H9 (cell line): Measurements from ENCODE around the gene DEPDC5. TPM values are rescaled to one million over a fixed set of nuclear protein-coding genes. Genes with fewer than 3 reads are reported as not detected.

Experiments
- DNase-seq: peaks from one replicate; pipeline ENCODE4 v3.0.0-alpha.2; 2017
- H2AFZ ChIP-seq: one replicate; pipeline ENCODE4 v1.6.1; 2013; ENCODE audit warnings: mild to moderate bottlenecking, low read length, control low read depth, moderate library complexity
- H2AK5ac ChIP-seq: 2 replicates; pipeline ENCODE4 v1.6.1; 2013; ENCODE audit warnings: low read length, control low read depth, mixed read lengths; ENCODE audit not compliant: insufficient read length
- H2BK120ac ChIP-seq: one replicate; pipeline ENCODE4 v1.6.1; 2013; ENCODE audit warnings: low read depth, mild to moderate bottlenecking, low read length, control low read depth, inconsistent platforms; ENCODE audit not compliant: poor library complexity, severe bottlenecking
- H2BK12ac ChIP-seq: 2 replicates; pipeline ENCODE4 v1.6.1; 2013; ENCODE audit warnings: low read length, control low read depth, mixed read lengths, low read depth; ENCODE audit not compliant: insufficient read length
- H2BK15ac ChIP-seq: 2 replicates; pipeline ENCODE4 v1.6.1; 2013; ENCODE audit warnings: low read depth, low read length, control low read depth
- H2BK20ac ChIP-seq: one replicate; pipeline ENCODE4 v1.6.1; 2013; ENCODE audit warnings: low read depth, mild to moderate bottlenecking, low read length, control low read depth, inconsistent platforms; ENCODE audit not compliant: poor library complexity, severe bottlenecking
- H2BK5ac ChIP-seq: 2 replicates; pipeline ENCODE4 v1.6.1; 2013; ENCODE audit warnings: low read length, control low read depth, mixed read lengths; ENCODE audit not compliant: insufficient read length
- H3K14ac ChIP-seq: 2 replicates; pipeline ENCODE4 v1.6.1; 2013; ENCODE audit warnings: low read length, control low read depth; ENCODE audit not compliant: insufficient read depth
- H3K18ac ChIP-seq: 2 replicates; pipeline ENCODE4 v1.6.1; 2013; ENCODE audit warnings: low read depth, mild to moderate bottlenecking, mixed read lengths, low read length, control low read depth; ENCODE audit not compliant: insufficient read length
- H3K23ac ChIP-seq: 2 replicates; pipeline ENCODE4 v1.6.1; 2013; ENCODE audit warnings: low read length, control low read depth, mixed read lengths, low read depth; ENCODE audit not compliant: insufficient read length
- H3K23me2 ChIP-seq: 2 replicates; pipeline ENCODE4 v1.6.1; 2013; ENCODE audit warnings: low read depth, mild to moderate bottlenecking, mixed read lengths, low read length, control low read depth; ENCODE audit not compliant: insufficient read length, poor library complexity, severe bottlenecking
- H3K27ac ChIP-seq: 2 replicates; pipeline ENCODE4 v1.5.1; 2013; ENCODE audit warnings: low read length, control low read depth, mixed read lengths, low read depth; ENCODE audit not compliant: insufficient read length
- H3K27me3 ChIP-seq: 2 replicates; pipeline ENCODE4 v1.6.1; 2013; ENCODE audit warnings: low read length, control low read depth, inconsistent platforms; ENCODE audit not compliant: insufficient read depth
- H3K4ac ChIP-seq: 2 replicates; pipeline ENCODE4 v1.6.1; 2013; ENCODE audit warnings: low read depth, mild to moderate bottlenecking, control low read depth, inconsistent platforms, low read length, moderate library complexity
- H3K4me1 ChIP-seq: 2 replicates; pipeline ENCODE4 v1.6.1; 2013; ENCODE audit warnings: low read length, control low read depth, inconsistent platforms; ENCODE audit not compliant: insufficient read depth
- H3K4me2 ChIP-seq: 2 replicates; pipeline ENCODE4 v1.6.1; 2013; ENCODE audit warnings: low read length, control low read depth, mixed read lengths; ENCODE audit not compliant: insufficient read length, insufficient read depth
- H3K56ac ChIP-seq: 2 replicates; pipeline ENCODE4 v1.6.1; 2013; ENCODE audit warnings: low read depth, mild to moderate bottlenecking, mixed read lengths, low read length, control low read depth; ENCODE audit not compliant: insufficient read length
- H3K79me1 ChIP-seq: 2 replicates; pipeline ENCODE4 v1.6.1; 2013; ENCODE audit warnings: low read depth, mild to moderate bottlenecking, moderate library complexity, low read length, control low read depth, inconsistent platforms; ENCODE audit not compliant: insufficient read depth, poor library complexity, severe bottlenecking
- H3K79me2 ChIP-seq: 2 replicates; pipeline ENCODE4 v1.6.1; 2013; ENCODE audit warnings: low read length, control low read depth, inconsistent platforms; ENCODE audit not compliant: insufficient read depth
- H3K9ac ChIP-seq: 2 replicates; pipeline ENCODE4 v1.6.1; 2013; ENCODE audit warnings: low read length, control low read depth, mixed read lengths; ENCODE audit not compliant: insufficient read length; ENCODE audit errors: extremely low read depth
- H3K9me3 ChIP-seq: one replicate; pipeline ENCODE4 v1.6.1; 2013; ENCODE audit warnings: low read depth, low read length, inconsistent platforms; ENCODE audit not compliant: control insufficient read depth
- H3T11ph ChIP-seq: one replicate; pipeline ENCODE4 v1.6.1; 2013; ENCODE audit warnings: mild to moderate bottlenecking, low read length, control low read depth, inconsistent platforms
- H4K20me1 ChIP-seq: one replicate; pipeline ENCODE4 v1.6.1; 2013; ENCODE audit not compliant: control insufficient read depth, insufficient read length, insufficient read depth
- H4K5ac ChIP-seq: 2 replicates; pipeline ENCODE4 v1.6.1; 2013; ENCODE audit warnings: low read depth, mild to moderate bottlenecking, mixed read lengths, low read length, control low read depth; ENCODE audit not compliant: insufficient read length
- H4K8ac ChIP-seq: replicated peaks from 2 replicates; pipeline ENCODE4 v1.6.1; 2013; ENCODE audit warnings: low read length, control low read depth, mixed read lengths, low read depth; ENCODE audit not compliant: insufficient read length
- H4K91ac ChIP-seq: 2 replicates; pipeline ENCODE4 v1.6.1; 2013; ENCODE audit warnings: low read depth, mild to moderate bottlenecking, moderate library complexity, mixed read lengths, low read length, control low read depth; ENCODE audit not compliant: insufficient read length
- H3K27ac Mint-ChIP-seq, 3 experiments: 2 replicates in 2 of 3; 3 replicates in 1 of 3; pipeline ENCODE4 v1.8.0; 2020 to 2021; ENCODE audit warnings: mixed read lengths in 3 of 3, mild to moderate bottlenecking in 1 of 3, moderate library complexity in 1 of 3
- H3K27me3 Mint-ChIP-seq: 2 replicates; pipeline ENCODE4 v1.8.0; 2021; ENCODE audit warnings: low read depth, mild to moderate bottlenecking, moderate library complexity, mixed read lengths
- H3K36me3 Mint-ChIP-seq, 3 experiments: 2 replicates in 2 of 3; 3 replicates in 1 of 3; pipeline ENCODE4 v1.8.0; 2020 to 2021; ENCODE audit warnings: low read depth in 3 of 3, mixed read lengths in 3 of 3; ENCODE audit not compliant: insufficient read depth in 1 of 3
- H3K4me1 Mint-ChIP-seq, 2 experiments: 2 replicates each; pipeline ENCODE4 v1.8.0; 2020; ENCODE audit warnings: mixed read lengths in 2 of 2
- H3K4me3 Mint-ChIP-seq, 2 experiments: 2 replicates in 1 of 2; 3 replicates in 1 of 2; pipeline ENCODE4 v1.8.0; 2020 to 2021; ENCODE audit warnings: mild to moderate bottlenecking in 2 of 2, mixed read lengths in 2 of 2, moderate library complexity in 1 of 2
- H3K9me3 Mint-ChIP-seq, 2 experiments: 2 replicates in 1 of 2; 3 replicates in 1 of 2; pipeline ENCODE4 v1.8.0; 2020; ENCODE audit warnings: mild to moderate bottlenecking in 2 of 2, mixed read lengths in 2 of 2, moderate library complexity in 1 of 2
- CTCF ChIP-seq: fragments of 200-600 bp; sonication (generic); conservative IDR thresholded peaks from 3 replicates; pipeline ENCODE4 v1.8.0; 2021; ENCODE audit warnings: antibody characterized with exemption, mild to moderate bottlenecking
- WGBS: extraction: QIAGEN DNeasy Blood & Tissue Kit; methylation state at CpG from one replicate; pipeline ENCODE4 v1.1.7; 2013; ENCODE audit warnings: missing lambda C conversion rate, low lambda C conversion rate, mixed read lengths; ENCODE audit not compliant: insufficient read length; ENCODE audit errors: extremely low coverage; 5-methylcytosine and 5-hydroxymethylcytosine counted together
- total RNA-seq: library from RNA; stranded (reverse); gene quantifications from 2 replicates; pipeline ENCODE4 v1.2.1, GENCODE V29; 2021

Gene DEPDC5
- total RNA-seq, 1 experiment from 2014 or later = 29.2 TPM

GRCh38 chr22:31932863-31933262, 179.0 kb downstream of the DEPDC5 start:
- Histone ChIP-seq H4K20me1 (no peaks in the 10 kb centered on the region), H4K5ac (no peak overlapping the region), H3K4me1 (no peaks in the 10 kb centered on the region), H3T11ph (no peak overlapping the region), H2BK20ac (no peak overlapping the region), H3K79me1 (no peaks in the 10 kb centered on the region), H2BK15ac (no peak overlapping the region), H3K79me2 (no peaks in the 10 kb centered on the region), H3K27ac (no peak overlapping the region), H3K14ac (no peak overlapping the region), H4K91ac (no peak overlapping the region), H3K18ac (no peak overlapping the region), H2AK5ac (no peak overlapping the region), H3K23ac (no peak overlapping the region), H2BK12ac (no peak overlapping the region), H3K4ac (no peak overlapping the region), H3K56ac (no peak overlapping the region), H2BK5ac (no peak overlapping the region), H3K4me2 (no peak overlapping the region), H3K9ac (no peak overlapping the region), H3K23me2 (no peaks in the 10 kb centered on the region), H4K8ac (no peak overlapping the region), H3K27me3 (no peaks in the 10 kb centered on the region), H3K9me3 (no peaks in the 10 kb centered on the region), H2AFZ (no peak overlapping the region), H2BK120ac (no peak overlapping the region)
- Mint-ChIP-seq H3K27me3 (peaks cover 13% of the 10 kb centered on the region), H3K9me3 (no peaks in the 10 kb centered on the region; a peak in 1 of 5 replicates), H3K27ac (no peak overlapping the region; a peak in 2 of 7 replicates), H3K4me3 (no peak overlapping the region), H3K36me3 (no peaks in the 10 kb centered on the region), H3K4me1 (peaks cover 7 to 13% of the 10 kb centered on the region in 2 experiments)
- TF ChIP-seq CTCF = no peak
- WGBS = no CpG with 5 or more reads among the region's 5 CpGs
- no peak for DNase-seq
